Pons (tissue), 1 donor: ENCODE data around the gene BPIFB2.
"Not testable (repeated sequence)": the region's sequence is repeated elsewhere in the genome, so short reads cannot be mapped to it uniquely, and the experiment has no call there.

Experiments
- DNase-seq: peaks from one replicate; pipeline ENCODE4 v3.0.0-alpha.2; 2016; ENCODE audit warnings: low spot score

BPIFB2 gene

DNA sequence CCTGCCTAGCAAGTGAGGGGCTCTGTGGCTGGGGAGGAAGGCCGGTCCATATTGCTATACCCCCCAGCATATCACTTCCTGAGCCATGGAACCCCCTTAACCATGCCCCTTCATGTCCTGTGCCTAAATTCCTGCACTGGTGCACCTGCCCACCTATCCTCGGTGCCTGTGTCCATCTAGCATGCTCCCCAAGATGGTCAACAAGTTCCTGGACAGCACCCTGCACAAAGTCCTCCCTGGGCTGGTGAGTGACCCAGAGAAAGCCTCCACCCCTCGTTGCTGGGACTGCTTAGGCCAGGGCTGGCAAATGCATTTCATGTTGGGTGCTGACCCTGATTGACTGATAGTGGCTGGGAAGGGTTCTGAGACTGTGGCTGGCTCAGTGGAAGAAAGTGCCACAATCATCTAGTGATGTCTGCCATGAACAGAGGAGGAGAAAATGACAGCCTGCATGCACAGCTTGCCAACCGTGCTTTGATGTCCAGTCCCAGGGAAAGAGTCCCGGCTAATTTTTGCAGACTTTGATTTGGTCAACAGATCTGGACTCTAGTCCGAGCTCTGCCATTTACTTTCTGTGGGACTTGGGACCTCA lies 27.5 kb downstream of the BPIFB2 start:
- no peak for DNase-seq

DNA sequence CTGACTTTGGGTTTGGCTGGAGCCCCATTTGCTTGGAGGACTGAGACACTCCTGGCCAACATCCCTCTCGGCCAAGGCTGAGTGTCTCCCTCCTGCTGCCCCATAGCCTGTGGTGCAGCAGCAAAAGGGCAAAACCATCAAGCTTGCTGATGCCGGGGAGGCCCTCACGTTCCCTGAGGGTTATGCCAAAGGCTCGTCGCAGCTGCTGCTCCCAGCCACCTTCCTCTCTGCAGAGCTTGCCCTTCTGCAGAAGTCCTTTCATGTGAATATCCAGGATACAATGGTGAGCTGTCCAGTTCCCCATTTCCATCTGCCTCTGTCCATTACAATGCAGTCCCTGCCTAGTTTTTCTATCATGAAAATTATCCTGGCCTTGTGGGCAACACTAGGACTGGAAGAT lies 30.0 kb downstream of the BPIFB2 start:
- DNase-seq: no peak

DNA sequence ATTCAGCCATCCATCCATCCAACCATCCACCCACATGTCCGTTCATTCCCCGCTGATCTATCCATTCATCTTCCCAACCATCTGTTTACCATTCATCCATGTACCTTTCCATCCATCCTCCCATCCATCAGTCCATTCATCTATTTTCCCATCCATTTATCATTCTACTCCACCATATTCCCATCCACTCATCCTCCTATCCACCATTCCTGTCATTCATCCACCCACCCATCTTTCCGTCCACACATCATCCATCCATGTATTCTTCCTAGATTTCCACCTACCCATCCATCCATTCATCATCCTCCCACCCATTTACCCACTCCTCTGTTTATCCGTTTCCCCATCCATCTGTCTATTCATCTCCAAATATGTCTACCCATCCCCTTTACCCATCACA lies 30.7 kb downstream of the BPIFB2 start:
- no peak for DNase-seq

DNA sequence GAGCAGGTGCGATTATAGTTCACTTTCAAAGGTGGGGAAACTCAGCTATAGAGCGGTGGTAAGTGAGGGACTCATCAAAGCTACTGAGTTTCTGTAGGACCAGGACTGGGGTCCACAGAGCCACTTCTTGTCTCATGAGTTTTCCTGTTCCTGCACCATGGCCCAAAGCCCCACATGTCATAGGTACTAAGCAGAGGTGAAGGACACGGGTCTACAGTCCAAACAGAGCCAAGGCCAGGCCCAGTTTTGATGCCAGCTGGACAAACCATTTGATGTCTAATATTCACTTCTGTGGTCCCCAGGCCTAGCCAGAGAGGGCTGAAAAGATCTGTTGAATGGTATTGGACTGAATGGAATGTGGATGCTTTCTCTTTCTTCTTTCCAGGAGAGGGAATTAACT lies 34.9 kb downstream of the BPIFB2 start:
- no peak for DNase-seq

DNA sequence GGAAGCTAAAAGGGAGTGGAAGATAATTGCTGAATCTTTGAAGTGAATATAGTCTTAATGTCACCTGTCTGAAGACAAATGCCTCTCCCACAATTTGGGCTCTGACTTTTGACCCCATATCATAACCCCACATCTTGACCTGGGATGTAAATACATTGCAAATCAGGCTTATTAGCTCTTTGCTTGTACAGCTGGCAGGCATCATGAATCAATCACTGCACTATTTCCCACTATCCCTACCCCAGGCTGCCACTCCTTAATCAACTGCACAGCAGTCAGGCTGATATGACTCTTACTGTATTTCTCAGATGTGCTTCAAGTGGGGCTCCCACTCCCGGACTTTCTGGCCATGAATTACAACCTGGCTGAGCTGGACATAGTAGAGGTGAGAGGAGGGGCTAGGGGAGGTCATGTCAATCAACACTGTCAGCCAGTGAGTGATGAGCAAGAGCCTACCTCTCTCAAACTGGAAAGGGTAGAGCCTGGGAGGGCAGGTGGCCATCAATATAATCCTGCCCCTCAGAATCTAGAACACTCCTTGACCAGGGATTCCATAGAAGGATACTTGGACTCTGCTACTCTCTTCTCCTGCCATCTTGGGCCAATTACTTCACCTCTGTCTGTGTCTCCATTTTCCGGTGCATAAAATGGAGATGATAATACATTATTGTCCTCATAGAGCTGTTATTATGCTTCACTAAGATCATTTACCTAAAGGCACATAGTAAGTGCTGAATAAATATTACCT lies 35.7 kb downstream of the BPIFB2 start:
- no peak for DNase-seq

DNA sequence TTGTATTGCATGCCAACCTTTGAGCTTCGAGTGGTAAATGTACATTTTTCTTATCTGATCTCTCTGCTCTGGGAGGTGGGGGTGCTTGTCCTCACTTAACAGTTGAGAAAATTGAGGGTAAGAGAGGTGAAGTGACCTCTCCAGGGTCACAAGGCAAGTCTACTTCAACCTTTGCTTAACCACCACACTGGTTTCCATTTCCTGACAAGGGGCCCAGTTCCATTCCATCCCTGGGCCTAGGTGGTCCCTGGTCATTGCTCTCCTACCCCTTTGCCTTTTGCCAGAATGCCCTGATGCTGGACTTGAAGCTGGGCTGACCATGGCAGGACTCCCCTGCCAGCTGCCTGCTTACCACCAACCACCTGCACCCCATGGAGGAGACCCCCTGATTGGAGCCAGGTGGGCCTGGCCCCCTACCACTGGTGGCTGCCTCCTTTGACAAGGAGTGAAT lies 36.3 kb downstream of the BPIFB2 start:
- no peak for DNase-seq

DNA sequence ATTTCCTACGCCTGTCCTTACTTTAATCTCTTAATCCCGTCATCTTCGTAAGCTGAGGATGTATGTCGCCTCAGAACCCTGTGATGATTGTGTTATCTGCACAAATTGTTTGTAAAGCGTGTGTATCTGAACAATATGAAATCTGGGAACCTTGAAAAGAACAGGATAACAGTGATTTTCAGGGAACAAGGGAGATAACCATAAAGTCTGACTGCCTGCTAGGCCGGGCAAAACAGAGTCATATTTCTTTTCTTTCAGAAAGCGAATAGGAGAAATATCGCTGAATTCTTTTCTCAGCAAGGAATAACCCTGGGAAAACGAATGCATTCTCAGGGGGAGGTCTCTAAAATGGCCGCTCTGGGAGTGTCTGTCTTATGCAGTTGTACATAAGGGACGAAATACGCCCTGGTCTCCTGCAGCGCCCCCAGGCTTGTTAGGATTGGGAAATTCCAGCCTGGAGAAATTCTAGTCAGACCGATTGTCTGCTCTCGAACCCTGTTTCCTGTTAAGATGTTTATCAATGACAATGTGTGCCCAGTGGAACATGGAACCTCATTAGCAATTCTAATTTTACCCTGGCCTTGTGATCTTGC lies 37.7 kb downstream of the BPIFB2 start:
- not testable (repeated sequence) for DNase-seq

DNA sequence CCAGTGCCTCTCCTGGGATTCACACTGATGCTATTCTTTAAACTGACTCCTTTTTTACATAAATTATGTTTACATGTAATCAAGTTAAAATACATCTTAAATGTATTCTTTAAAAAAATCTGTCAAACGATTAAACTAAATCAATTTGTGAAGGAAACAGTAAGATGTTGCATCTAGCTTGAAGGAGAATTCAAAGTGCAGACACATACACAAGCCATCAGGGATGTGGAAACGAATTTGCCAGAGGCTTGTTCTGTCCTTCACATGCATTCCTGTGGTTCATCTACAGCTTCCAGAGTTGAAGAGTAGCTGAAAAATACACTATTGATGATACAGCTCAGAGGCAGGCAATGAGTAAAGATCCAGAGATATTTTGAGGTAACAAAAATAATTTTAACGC lies 38.9 kb downstream of the BPIFB2 start:
- DNase-seq: no peak

DNA sequence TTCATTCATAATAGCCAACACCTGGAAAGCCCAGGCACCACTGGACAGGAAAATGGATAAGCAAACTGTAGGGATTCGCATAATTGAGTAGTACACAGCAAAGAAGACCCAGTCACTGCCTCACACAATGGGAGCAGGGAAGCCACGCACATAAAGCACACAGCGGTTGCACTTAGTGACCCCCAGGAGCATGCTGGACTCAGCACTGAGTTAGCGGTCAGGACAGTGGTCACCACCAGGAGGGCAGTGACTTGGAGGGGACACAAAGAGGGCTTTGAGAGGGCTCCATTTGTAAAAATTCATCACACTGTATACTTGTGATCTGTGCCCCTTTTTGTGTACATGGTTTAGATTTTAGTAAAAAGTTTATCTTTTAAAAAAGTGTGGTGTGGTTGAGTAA lies 43.8 kb downstream of the BPIFB2 start:
- no peak for DNase-seq

DNA sequence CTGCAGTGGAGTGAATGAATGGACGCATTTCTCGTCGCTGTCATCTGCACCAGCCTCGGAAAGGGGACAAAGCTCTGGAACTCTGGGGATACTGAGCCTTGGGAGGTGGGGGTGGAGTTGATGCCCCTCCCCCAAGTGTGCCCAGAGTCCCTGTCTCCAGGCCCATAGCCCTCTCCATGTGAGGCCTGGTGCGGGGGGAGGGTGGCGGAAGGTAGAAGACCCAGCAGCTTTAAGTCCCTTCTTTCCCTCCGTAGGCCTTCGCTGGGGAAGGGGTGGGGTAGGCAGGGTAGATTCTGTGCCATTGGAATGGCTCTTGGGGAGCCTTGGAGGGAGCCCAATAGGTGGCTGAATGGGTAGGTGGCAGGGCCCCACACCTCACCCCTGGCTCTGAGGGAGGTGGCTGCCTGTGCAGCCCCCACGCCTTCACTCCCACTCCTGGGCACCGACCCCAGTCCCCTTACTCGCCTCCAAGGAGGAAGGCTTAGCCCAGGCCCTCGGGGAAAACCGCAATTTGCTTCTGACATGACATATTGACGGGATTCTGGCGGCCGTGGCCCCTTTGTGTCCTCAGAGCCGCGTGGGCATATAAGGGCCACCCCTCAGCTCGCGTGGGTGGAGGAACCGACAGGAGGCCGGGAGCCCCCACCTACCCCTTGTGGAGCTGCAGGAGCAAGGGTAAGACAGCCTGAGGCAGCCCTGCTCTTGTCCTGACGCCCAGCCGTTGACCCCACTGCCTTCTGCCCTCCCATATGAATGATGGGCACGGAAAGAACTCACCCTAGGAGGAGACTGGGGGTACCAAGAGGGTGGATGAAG lies 46.0 kb downstream of the BPIFB2 start, which contains the start of gene BPIFB3:
BPIFB3 (plus strand) TSS at position 613 of the 816 bp plus-strand sequence. CDS start 1,533 bp downstream, outside the sequence.
- DNase-seq: no peak

DNA sequence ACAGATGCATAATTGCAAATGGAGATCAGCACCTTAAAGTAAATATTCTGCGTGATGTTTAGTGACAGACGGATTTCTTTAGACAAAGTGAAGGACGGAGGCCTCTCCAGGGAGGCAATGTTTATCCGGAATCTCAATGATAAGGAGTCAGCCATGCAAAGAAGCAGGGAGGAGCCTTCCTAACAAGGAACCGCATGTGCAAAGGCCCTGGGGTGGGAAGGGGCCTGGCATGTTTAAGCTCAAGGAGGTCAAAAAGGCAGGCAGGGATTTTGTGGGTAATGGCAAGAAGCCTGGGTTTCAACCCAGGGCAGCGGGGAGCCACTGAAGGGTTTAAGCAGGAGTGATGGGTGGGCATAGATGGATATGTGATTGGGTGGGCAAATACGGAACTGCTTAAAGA lies 46.9 kb downstream of the BPIFB2 start:
- no peak for DNase-seq

DNA sequence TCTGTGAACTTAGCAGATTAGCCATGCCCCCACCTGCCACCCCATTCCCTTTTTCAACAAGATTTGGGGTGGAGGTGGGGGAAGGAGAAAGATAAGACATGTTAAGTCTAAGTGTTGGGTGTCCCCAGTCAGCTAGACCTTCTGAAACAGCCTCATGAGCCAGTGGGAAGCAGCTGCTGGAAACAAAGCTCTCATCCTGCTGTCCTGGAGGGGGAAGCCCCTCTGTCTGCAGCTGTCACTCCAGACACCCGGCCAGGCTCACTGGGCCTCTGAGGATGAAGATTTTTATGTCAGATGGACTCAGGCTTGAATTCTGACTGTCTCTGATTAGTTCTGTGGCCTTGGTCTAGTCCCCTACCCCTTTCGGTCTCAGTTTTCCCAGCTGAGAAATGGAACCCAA lies 47.3 kb downstream of the BPIFB2 start:
- DNase-seq: no peak

DNA sequence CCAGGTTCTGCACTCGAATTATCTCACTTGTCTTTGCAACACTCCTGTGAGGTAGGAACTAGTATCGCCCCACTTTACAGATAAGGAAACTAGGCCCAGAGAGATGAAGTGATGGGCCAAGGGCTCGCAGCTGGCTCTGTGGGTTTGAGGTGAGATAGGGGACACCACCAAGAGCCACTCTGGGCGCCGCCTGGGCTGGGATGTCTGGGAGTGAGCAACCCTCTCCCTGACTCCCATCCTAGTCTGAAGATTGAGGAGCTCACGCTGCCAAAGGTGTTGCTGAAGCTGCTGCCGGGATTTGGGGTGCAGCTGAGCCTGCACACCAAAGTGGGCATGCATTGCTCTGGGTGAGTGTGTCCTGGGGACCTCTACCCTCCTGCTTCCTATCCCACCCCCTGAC lies 51.6 kb downstream of the BPIFB2 start:
- no peak for DNase-seq

DNA sequence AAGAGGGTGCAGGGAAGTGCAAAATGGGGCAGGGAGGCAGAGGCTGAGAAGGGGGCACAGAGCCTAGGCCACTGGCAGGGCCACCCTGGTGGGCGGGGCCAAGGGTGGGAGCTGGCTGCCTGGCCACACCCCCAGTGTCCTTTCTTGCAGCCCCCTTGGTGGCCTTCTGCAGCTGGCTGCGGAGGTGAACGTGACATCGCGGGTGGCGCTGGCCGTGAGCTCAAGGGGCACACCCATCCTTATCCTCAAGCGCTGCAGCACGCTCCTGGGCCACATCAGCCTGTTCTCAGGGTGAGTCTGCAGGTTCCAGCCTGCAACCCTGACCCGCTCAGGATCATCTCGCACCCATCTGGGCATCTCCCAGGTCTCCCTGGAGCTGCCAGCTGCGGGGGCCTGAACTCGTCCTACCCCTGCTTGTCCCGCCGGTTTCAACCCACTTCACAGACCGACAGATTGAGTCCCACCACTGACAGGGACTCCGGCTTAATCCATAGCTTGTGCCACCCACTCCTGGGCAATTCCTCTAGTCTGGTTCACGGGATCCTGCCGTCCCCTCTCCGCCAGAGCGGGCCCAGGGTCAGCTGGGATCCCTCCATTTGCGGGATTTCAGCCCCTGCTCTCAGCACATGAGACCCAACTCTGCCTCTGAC lies 52.4 kb downstream of the BPIFB2 start:
- DNase-seq: no peak

DNA sequence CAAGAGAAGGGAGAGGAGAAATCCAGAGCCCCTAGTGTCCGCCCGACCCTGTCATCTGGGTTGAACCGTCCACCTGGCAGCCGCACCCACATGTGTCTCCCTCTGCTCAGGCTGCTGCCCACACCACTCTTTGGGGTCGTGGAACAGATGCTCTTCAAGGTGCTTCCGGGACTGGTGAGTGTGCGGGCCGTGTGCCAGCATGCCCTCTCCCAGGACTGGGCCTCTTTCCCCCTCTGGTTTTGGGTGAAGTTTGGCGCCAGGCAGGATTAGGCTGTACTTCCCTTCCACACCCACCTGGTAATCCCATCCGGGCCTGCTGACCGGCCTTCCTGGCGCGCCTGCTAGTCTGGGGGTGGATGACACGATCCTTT lies 54.1 kb downstream of the BPIFB2 start:
- no peak for DNase-seq

DNA sequence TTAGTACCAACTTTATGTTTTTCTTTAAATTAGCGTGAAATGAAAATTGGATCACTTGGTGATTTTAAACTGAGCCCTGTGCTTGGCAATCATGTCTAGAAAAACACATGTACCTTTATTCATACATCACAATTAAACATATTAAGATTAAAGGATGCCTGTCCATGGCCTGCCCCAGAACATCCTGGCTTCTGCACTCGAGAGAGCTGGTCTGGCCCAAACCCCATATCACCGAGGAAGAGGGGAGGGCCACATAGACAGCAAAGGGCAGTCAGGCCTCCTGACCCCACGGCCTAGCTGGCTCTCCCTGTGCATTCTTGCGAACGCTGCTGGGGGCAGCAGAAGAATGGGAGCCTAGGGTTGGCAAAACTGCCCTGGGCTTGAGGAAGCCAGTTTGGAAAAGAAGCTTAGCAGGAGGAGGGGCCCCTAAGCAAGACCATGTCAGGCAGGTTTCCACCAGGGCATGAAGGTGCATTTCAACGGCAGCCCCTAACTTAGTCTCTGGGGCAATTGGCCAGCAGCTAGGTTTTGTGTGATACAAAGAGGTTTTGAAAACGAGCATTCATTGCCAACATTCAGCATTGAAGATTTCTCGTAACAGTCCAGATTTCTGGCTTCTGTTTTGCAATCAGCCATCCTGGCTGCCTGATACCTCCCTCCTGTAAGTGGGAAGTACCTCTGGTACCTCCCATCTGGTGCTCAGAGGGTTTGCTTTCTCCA lies 54.8 kb downstream of the BPIFB2 start:
- no peak for DNase-seq

DNA sequence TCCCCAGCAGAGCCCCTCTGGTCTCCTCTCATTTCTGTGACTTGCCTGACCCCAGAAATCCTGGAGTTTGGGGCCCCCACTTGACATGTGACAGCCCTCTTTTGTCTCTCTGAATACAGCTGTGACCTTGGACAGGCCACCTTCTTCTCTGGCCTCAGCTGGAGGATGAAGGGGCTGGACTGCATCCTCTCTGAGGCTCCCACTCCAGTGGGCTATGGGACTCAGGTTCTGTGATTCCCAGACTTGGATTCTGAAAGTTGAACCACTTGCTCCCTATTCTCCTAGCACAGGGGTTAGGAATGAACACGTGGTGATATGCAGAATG lies 55.3 kb downstream of the BPIFB2 start:
- no peak for DNase-seq

DNA sequence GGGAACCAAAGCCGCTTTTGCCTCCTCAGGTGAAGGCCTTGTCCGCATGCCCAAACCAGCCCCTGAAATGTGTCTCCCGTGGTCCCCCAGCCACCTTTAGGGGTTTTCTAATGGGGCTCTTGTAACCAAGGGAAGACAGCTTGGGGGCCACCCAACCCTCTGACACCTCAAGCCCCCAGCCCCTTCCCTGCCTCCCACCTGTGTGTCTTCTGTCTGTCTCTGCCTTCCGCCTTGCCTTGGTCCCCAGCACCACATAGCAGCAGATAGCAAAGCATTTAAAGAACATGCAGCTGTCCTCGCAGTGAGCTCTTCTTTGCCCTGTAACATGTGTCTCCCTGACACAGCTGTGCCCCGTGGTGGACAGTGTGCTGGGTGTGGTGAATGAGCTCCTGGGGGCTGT lies 55.8 kb downstream of the BPIFB2 start:
- no peak for DNase-seq

DNA sequence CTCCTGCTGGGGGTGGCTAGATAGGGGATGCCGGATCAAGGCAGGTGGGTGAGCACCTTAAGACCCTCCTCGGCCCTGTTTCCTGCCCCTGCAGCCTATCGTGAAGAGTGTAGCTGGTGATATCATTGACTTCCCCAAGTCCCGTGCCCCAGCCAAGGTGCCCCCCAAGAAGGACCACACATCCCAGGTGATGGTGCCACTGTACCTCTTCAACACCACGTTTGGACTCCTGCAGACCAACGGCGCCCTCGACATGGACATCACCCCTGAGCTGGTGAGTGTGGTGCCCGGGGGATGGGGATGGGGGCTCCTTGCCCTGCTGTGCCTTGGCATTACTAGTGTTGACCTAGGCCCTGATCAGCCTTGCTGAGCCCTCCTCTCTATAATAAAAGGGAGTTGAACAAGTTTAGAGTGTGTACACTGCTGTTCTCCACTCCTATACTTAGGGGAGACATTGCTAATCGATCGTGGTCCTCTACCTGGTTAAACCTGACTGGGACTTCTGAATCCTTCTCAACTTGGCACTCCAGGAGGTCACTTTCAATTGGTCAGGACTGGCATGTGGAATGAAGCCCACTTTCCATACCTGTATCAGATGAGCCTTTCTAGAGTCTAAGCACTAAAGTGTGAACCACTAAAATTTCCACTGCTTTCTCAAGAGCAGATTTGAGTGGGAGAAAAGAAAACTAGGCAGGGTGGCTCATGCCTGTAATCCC lies 57.2 kb downstream of the BPIFB2 start:
- no peak for DNase-seq

DNA sequence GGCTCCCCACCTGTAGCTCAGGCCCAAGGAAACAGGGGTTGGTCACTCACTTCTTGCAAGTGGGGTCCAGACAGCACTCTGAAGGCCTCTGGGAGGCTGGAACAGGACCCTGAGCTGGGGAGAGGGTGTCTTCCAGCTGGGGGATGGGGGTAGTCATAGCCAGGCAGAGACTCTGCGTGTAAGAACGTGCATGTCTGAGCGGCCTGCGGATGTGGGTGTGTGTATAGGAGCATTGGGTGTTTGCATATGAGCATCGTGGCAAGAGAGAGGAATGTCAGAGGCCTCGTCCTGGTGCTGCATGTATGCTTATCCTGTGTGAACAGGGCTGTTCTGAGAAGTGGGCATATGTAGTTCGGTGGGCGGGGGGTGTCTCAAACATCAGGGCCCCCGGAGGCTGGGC lies 58.3 kb downstream of the BPIFB2 start:
- no peak for DNase-seq

DNA sequence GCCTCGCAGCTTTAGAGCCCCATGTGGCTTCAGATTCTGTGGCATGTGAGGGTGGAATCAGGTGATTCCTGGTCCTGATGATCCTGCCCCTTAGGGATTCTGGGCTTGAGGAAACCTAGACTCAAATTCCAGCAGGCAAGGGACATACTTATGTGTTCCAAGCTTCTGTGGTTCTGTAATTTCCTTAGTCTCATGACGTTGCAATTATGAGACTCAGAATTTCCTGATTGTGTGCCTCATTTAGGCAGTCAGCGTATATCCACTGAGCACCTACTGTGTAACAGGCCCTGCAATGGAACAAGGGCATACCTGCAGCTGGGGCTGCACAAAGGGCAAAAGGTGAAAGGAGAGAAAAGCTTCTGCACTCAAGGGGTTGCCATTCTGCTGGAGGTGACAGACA lies 60.3 kb downstream of the BPIFB2 start:
- DNase-seq: no peak
